Mesothelial cell of epicardium (in vitro differentiated cells): Measurements from ENCODE around the gene SCOC. TPM values are rescaled to one million over a fixed set of nuclear protein-coding genes. Genes with fewer than 3 reads are reported as not detected.
A peak's percentile ranks its signal among the peaks of the same experiment; 100 is the strongest.

Experiments
- DNase-seq, 2 experiments: peaks; one replicate each; pipeline ENCODE4 v3.0.0; 2021; ENCODE audit warnings: low spot score in 2 of 2; ENCODE audit not compliant: unreplicated experiment in 2 of 2
- H3K27ac Mint-ChIP-seq: 2 replicates; pipeline ENCODE4 v1.8.0; 2021; ENCODE audit warnings: mixed read lengths
- H3K27me3 Mint-ChIP-seq: 2 replicates; pipeline ENCODE4 v1.8.0; 2021; ENCODE audit warnings: low read depth, mixed read lengths
- H3K36me3 Mint-ChIP-seq: 2 replicates; pipeline ENCODE4 v1.8.0; 2021; ENCODE audit warnings: mixed read lengths
- H3K4me1 Mint-ChIP-seq: 2 replicates; pipeline ENCODE4 v1.8.0; 2021; ENCODE audit warnings: mixed read lengths
- H3K4me3 Mint-ChIP-seq: 2 replicates; pipeline ENCODE4 v1.8.0; 2021; ENCODE audit warnings: mild to moderate bottlenecking, moderate library complexity, mixed read lengths
- H3K9me3 Mint-ChIP-seq: 2 replicates; pipeline ENCODE4 v1.8.0; 2021; ENCODE audit warnings: mixed read lengths
- CTCF ChIP-seq: fragments of 200-600 bp; sonication (generic); IDR thresholded peaks from one replicate; pipeline ENCODE4 v1.5.0; 2021; ENCODE audit warnings: antibody characterized with exemption; ENCODE audit not compliant: unreplicated experiment
- total RNA-seq: library from RNA; stranded (reverse); gene quantifications from 3 replicates; pipeline ENCODE4 v1.2.1, GENCODE V29; 2021

SCOC gene
- total RNA-seq, 1 donor from 2014 or later: 52.5 TPM

- TF ChIP-seq CTCF: no peak
- Mint-ChIP-seq H3K4me3 (no peak overlapping the region), H3K27ac (no peak overlapping the region), H3K9me3 (no peaks in the 10 kb centered on the region), H3K4me1 (peaks cover 7% of the 10 kb centered on the region), H3K27me3 (peaks cover 24% of the 10 kb centered on the region), H3K36me3 (no peaks in the 10 kb centered on the region)
- DNase-seq: no peak
Measured at GRCh38 chr4:140353786-140354185, 19.7 kb upstream of the SCOC start.

- Mint-ChIP-seq H3K36me3 (no peaks in the 10 kb centered on the region), H3K27ac (no peak overlapping the region), H3K9me3 (no peaks in the 10 kb centered on the region), H3K4me3 (no peak overlapping the region), H3K4me1 (peaks cover 7% of the 10 kb centered on the region), H3K27me3 (peaks cover 15% of the 10 kb centered on the region)
- DNase-seq: no peak
- TF ChIP-seq CTCF: no peak
Measured at GRCh38 chr4:140355288-140355687, 18.2 kb upstream of the SCOC start.

GRCh38 chr4:140357868-140358267, 15.6 kb upstream of the SCOC start:
- H3K27ac Mint-ChIP-seq: no peak overlapping the region
- H3K27me3 Mint-ChIP-seq: peaks cover 11% of the 10 kb centered on the region
- H3K9me3 Mint-ChIP-seq: no peaks in the 10 kb centered on the region
- H3K4me3 Mint-ChIP-seq: no peak overlapping the region
- TF ChIP-seq CTCF: no peak
- H3K36me3 Mint-ChIP-seq: no peaks in the 10 kb centered on the region
- DNase-seq: no peak
- H3K4me1 Mint-ChIP-seq: peaks cover 7% of the 10 kb centered on the region

DNA sequence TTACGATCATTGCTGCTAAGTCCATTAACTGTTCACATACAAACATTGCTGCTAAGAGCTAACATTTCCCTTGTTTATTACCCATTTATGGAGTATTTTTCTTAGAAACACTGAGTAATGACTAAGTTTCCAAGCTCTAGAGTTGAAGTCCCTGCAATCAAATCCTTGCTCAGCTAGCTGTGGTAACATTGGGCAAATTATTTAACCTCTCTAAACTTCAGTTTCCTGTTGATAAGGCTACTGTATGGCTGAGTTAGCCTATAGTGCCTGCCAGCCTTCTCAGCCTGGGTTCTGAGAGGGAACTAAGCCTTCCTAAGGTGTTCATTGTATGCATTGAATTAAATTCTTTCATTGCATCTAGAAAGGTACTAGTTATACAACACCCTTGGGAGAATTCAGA, 15.2 kb upstream of the SCOC start:
- Mint-ChIP-seq H3K27ac (no peak overlapping the region), H3K4me1 (peaks cover 7% of the 10 kb centered on the region), H3K9me3 (no peaks in the 10 kb centered on the region), H3K36me3 (no peaks in the 10 kb centered on the region), H3K27me3 (peaks cover 11% of the 10 kb centered on the region), H3K4me3 (no peak overlapping the region)
- no peak for TF ChIP-seq CTCF
- DNase-seq: no peak

DNA sequence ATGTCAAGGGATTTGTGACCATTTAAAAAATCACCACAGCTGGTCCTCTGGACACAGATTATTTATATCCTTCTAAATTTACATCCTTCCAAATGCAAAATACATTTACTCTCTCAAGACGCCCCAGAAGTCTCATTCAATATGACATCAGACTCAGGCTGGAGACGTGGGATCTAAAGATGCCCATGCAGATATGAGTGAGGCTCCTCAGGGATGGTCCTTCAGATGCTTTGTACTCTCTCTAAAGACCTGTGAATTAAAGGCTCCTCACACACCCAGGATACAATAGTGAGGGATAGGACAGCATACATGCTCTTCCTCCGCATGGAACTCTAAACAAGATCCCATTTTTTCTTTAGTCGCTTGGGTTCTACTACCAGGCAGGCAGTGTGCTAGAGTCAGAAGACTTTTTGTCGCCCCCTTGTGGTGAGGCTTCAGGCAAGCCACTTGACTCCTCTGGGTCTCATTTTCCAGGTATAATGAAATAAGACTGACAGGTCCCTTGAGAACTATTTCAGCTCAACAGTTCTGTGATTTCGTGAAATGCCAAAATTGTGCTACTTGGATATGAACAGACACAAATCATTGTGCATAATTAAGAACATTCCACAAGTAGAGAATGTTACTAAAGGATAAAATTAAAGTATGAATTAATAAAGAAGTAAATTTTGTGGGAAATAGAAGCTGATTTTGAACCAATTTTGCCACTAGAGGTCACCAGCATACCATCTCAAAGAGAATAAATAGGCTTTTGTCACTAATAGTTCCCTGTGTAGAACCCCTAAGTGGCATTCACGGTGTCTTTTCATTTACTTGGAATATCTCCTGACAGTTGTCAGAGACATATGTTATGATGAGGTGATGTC, 13.7 kb upstream of the SCOC start:
- H3K27me3 Mint-ChIP-seq: peaks cover 11% of the 10 kb centered on the region
- peak; percentile 63 to 74 for DNase-seq
- H3K4me3 Mint-ChIP-seq: no peak overlapping the region
- H3K4me1 Mint-ChIP-seq: no peaks in the 10 kb centered on the region
- no peak overlapping the region for H3K27ac Mint-ChIP-seq
- no peaks in the 10 kb centered on the region for H3K9me3 Mint-ChIP-seq
- TF ChIP-seq CTCF: peak; percentile 88
- no peaks in the 10 kb centered on the region for H3K36me3 Mint-ChIP-seq

DNA sequence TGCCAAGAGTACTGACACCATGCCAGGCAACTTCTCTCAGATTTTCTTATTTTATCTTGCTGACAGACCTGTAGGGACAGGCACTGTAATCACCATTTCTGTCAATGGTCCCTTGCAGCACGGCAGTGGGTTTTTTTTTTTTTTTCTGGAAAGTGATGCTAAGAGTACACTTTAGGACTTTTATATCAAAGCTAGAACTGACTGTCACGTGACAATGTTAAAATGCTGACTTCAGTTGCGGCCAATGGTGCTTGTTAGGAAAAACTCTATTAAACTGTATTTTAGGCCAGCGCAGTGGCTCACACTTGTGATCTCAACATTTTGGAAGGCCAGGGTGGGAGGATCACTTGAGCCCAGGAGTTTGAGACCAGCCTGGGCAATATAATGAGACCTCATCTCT, 12.3 kb upstream of the SCOC start:
- Mint-ChIP-seq H3K36me3 (no peaks in the 10 kb centered on the region), H3K9me3 (no peaks in the 10 kb centered on the region), H3K27ac (no peak overlapping the region), H3K27me3 (peaks cover 9% of the 10 kb centered on the region), H3K4me1 (no peaks in the 10 kb centered on the region), H3K4me3 (no peak overlapping the region)
- DNase-seq: no peak
- no peak for TF ChIP-seq CTCF
